ENCODE measurements around the gene SLC17A1.

DNA sequence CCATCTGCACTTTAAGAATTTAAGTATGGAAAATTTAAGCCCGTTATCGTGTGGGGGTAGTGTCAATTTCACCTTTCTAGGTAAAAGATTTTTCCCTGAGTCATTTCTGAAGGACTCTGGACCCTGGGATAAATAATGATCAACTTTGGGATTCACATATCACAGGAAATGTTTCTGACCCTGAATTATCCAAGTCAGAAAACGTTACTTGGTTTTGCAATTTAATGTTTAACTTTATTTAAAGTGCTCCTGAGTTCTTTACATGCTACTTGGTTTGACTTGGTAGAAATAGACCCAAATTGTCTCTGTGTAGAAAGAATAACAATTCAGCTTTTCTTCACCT, 43.7 kb upstream of the SLC17A1 start:
- TF ChIP-seq EGR1 (IDR thresholded peaks at IDR 0.05; ENCODE audit: low read depth in 2 of 2) (peak; percentile 17 to 80), RAD21 (IDR thresholded peaks at IDR 0.05) (peak; percentile 23 to 41), TAF1 (conservative IDR thresholded peaks at IDR 0.05) (no peak), JUND (IDR thresholded peaks at IDR 0.05) (peak; percentile 81 to 90), SP1 (IDR thresholded peaks at IDR 0.05) (peak; percentile 87)
- TF ChIP-seq, protein P1, sequence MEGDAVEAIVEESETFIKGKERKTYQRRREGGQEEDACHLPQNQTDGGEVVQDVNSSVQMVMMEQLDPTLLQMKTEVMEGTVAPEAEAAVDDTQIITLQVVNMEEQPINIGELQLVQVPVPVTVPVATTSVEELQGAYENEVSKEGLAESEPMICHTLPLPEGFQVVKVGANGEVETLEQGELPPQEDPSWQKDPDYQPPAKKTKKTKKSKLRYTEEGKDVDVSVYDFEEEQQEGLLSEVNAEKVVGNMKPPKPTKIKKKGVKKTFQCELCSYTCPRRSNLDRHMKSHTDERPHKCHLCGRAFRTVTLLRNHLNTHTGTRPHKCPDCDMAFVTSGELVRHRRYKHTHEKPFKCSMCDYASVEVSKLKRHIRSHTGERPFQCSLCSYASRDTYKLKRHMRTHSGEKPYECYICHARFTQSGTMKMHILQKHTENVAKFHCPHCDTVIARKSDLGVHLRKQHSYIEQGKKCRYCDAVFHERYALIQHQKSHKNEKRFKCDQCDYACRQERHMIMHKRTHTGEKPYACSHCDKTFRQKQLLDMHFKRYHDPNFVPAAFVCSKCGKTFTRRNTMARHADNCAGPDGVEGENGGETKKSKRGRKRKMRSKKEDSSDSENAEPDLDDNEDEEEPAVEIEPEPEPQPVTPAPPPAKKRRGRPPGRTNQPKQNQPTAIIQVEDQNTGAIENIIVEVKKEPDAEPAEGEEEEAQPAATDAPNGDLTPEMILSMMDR (IDR thresholded peaks at IDR 0.05; ENCODE audit: low read depth, low read length, missing input control), result no peak
- TF ChIP-seq, protein P2, sequence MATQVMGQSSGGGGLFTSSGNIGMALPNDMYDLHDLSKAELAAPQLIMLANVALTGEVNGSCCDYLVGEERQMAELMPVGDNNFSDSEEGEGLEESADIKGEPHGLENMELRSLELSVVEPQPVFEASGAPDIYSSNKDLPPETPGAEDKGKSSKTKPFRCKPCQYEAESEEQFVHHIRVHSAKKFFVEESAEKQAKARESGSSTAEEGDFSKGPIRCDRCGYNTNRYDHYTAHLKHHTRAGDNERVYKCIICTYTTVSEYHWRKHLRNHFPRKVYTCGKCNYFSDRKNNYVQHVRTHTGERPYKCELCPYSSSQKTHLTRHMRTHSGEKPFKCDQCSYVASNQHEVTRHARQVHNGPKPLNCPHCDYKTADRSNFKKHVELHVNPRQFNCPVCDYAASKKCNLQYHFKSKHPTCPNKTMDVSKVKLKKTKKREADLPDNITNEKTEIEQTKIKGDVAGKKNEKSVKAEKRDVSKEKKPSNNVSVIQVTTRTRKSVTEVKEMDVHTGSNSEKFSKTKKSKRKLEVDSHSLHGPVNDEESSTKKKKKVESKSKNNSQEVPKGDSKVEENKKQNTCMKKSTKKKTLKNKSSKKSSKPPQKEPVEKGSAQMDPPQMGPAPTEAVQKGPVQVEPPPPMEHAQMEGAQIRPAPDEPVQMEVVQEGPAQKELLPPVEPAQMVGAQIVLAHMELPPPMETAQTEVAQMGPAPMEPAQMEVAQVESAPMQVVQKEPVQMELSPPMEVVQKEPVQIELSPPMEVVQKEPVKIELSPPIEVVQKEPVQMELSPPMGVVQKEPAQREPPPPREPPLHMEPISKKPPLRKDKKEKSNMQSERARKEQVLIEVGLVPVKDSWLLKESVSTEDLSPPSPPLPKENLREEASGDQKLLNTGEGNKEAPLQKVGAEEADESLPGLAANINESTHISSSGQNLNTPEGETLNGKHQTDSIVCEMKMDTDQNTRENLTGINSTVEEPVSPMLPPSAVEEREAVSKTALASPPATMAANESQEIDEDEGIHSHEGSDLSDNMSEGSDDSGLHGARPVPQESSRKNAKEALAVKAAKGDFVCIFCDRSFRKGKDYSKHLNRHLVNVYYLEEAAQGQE (IDR thresholded peaks at IDR 0.05), result peak; percentile 22

Measured in liver (tissue), 3 donors.